Right lobe of liver (tissue), 4 donors: ENCODE results near the gene RTN4R.

Experiments
- CTCF ChIP-seq, 4 donors: fragments of 200-600 bp in 3 of 4; fragments of 450-650 bp in 1 of 4; IDR thresholded peaks; one replicate each; pipeline versions ENCODE4 v1.5.1 to v1.8.0; 2016 to 2022; ENCODE audit warnings: antibody characterized with exemption in 4 of 4, mild to moderate bottlenecking in 2 of 4
- POLR2A ChIP-seq: fragments of 450-650 bp; IDR thresholded peaks from one replicate; pipeline ENCODE4 v1.6.1; 2017; ENCODE audit warnings: antibody characterized with exemption, mild to moderate bottlenecking
- donor health status: DM: no; HTN: no; CAD: no.
- donor health status: DM: no; HTN: no; CAD: no.
- donor health status: DM: no; HTN: yes; CAD: no.

GRCh38 chr22:20257212-20258020 lies 10.7 kb downstream of the RTN4R start:
- TF ChIP-seq CTCF (IDR thresholded peaks at IDR 0.05) (no peak), POLR2A (no peak)
